ENCODE data around the gene ARHGAP4.

ARHGAP4 gene

DNA sequence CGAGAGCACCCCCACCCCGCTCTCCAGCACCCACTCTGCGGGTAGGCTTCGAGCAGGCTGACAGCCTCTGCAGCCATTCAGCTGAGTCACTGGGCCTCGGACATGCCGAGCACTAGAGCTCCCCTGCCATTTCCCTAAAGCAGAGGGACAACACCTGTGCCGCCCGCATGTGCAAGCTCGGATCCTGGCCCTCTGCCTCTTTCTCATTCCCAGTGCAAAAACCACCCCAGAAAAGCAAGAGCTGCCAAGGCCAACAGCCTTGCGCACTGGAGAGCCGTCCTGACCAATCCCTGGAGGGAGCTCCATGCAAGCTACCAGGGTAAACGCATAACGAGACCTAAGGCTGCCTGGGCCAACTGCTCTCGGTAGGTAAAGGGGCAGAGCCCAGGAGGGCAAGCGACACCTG lies 40.2 kb upstream of the ARHGAP4 start:
- peaks cover 0 to 45% (median 37%) of the 10 kb centered on the region in 4 donors for H3K4me1 ChIP-seq
- H3K27me3 ChIP-seq = no peaks in the 10 kb centered on the region
- intact Hi-C loops (cut with DNase I; ENCODE audit: low total_unique reads) = no loop called here
- H3K9me3 ChIP-seq = peaks cover 0 to under 1% (median 0%) of the 10 kb centered on the region in 3 donors
- peak overlapping the region; percentile 98 to 99 for H3K27ac ChIP-seq
- H3K36me3 ChIP-seq = peaks cover 8 to 32% (median 25%) of the 10 kb centered on the region in 3 donors
- H3K4me3 ChIP-seq = no peak overlapping the region
- DNase-seq = peak in 1 of 2 donors; percentile 81
- TF ChIP-seq, protein P1, sequence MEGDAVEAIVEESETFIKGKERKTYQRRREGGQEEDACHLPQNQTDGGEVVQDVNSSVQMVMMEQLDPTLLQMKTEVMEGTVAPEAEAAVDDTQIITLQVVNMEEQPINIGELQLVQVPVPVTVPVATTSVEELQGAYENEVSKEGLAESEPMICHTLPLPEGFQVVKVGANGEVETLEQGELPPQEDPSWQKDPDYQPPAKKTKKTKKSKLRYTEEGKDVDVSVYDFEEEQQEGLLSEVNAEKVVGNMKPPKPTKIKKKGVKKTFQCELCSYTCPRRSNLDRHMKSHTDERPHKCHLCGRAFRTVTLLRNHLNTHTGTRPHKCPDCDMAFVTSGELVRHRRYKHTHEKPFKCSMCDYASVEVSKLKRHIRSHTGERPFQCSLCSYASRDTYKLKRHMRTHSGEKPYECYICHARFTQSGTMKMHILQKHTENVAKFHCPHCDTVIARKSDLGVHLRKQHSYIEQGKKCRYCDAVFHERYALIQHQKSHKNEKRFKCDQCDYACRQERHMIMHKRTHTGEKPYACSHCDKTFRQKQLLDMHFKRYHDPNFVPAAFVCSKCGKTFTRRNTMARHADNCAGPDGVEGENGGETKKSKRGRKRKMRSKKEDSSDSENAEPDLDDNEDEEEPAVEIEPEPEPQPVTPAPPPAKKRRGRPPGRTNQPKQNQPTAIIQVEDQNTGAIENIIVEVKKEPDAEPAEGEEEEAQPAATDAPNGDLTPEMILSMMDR (IDR thresholded peaks at IDR 0.05) = no peak

DNA sequence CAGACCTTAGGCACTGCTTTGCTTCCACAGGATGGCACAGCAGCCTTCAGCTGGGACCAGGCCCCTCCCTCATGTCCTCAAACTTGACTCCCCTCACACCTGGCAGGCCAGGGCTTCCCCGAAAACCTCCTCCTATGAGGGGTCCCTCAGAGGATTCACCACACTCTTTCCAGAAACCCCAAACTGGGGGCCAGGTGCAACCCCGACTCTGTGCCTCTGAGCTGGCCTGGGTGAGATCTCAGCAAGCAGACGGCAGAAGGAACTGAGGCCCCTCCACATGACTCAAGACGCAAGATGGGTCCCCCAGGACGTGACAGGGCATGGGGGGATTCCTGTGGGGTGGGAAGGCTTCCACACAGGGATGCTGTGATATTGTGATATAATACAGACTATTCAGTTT lies 39.3 kb upstream of the ARHGAP4 start:
- TF ChIP-seq, protein P1 (IDR thresholded peaks at IDR 0.05) = no peak

DNA sequence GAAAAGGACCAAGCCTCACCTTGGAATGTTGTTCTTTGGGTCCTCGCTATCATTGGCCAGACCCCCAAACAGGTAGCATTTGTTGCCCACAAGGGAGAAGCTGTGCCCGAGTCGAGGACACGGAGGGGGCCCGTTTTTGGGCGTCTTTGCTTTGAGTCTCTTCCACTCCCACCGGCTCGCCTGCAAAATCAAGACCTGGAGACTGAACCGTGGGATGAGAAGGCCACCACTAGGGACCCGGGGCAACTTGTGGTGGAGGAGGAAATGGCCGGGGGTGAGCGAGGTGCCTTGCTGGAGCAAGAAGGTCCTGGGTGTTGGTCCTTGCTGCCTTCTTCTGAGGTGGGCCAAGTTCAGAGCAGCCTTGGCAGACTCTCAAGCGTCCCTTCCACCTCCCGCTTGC lies 38.0 kb upstream of the ARHGAP4 start:
- H3K9me3 ChIP-seq = no peaks in the 10 kb centered on the region
- H3K27me3 ChIP-seq = no peaks in the 10 kb centered on the region
- TF ChIP-seq, protein P1 (IDR thresholded peaks at IDR 0.05) = no peak
- DNase-seq = no peak
- intact Hi-C loops (cut with DNase I; ENCODE audit: low total_unique reads) = no loop called here
- H3K36me3 ChIP-seq = peaks cover 18 to 52% (median 45%) of the 10 kb centered on the region in 3 donors
- H3K4me3 ChIP-seq = no peak overlapping the region
- H3K27ac ChIP-seq = no peak overlapping the region
- peaks cover 0 to 38% (median 34%) of the 10 kb centered on the region in 4 donors for H3K4me1 ChIP-seq

More for the DNA sequence above, 39.3 kb upstream of the ARHGAP4 start:
- peak overlapping the region in 1 of 2 donors; percentile 99 for H3K27ac ChIP-seq
- intact Hi-C loops (cut with DNase I; ENCODE audit: low total_unique reads) = no loop called here
- no peaks in the 10 kb centered on the region for H3K27me3 ChIP-seq
- no peaks in the 10 kb centered on the region for H3K9me3 ChIP-seq
- H3K4me1 ChIP-seq = peaks cover 0 to 45% (median 37%) of the 10 kb centered on the region in 4 donors
- H3K36me3 ChIP-seq = peaks cover 9 to 39% (median 32%) of the 10 kb centered on the region in 3 donors
- no peak for DNase-seq
- H3K4me3 ChIP-seq = no peak overlapping the region

DNA sequence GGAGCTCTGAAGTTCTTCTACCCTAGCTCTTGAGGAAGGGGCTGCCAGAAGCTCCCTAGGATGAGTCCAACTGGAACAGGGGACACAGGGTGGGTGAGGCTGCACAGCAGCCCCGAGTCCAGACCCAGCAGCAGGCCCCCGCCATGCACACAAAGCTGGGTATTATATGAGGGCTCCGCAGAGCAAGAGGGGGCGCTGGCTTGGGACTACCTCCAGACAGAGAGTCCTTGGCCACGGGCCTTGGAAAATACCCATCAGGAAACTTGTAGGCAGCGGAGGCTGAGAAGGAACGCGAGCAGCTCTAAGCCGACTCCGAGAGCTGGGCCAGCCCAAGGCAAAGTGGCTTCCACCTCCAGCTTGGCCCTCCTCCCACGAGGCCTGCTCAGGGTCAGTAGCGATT lies 37.5 kb upstream of the ARHGAP4 start:
- intact Hi-C loops (cut with DNase I; ENCODE audit: low total_unique reads) = no loop called here
- peaks cover 18 to 58% (median 51%) of the 10 kb centered on the region in 3 donors for H3K36me3 ChIP-seq
- no peak overlapping the region for H3K4me3 ChIP-seq
- no peak for DNase-seq
- no peak overlapping the region for H3K27ac ChIP-seq
- peaks cover 0 to 32% (median 30%) of the 10 kb centered on the region in 4 donors for H3K4me1 ChIP-seq
- no peaks in the 10 kb centered on the region for H3K9me3 ChIP-seq
- TF ChIP-seq, protein P1 (IDR thresholded peaks at IDR 0.05) = no peak
- H3K27me3 ChIP-seq = no peaks in the 10 kb centered on the region

DNA sequence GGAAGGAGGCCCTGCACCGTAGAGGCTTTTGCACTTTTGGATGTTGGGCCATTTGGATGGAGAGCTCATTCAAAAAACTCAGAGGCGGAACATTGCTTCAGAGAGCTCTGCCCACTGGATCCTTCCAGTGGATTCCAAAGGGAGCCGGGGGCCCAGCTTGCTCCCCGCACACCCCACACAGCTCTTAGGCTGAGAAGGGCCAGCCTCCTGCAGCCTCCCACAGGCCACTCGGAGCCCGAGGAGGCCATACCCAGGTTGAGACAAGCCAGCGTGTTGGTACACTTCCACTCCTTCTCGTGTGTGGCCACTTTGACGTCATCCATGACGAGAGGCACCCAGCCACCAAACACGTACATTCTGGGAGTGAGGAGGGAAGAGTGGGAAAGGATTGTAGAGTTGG lies 35.2 kb upstream of the ARHGAP4 start:
- intact Hi-C loops (cut with DNase I; ENCODE audit: low total_unique reads) = no loop called here
- DNase-seq = no peak
- no peaks in the 10 kb centered on the region for H3K9me3 ChIP-seq
- H3K27me3 ChIP-seq = no peaks in the 10 kb centered on the region
- H3K4me3 ChIP-seq = no peak overlapping the region
- TF ChIP-seq, protein P1 (IDR thresholded peaks at IDR 0.05) = no peak
- peaks cover 18 to 81% (median 73%) of the 10 kb centered on the region in 3 donors for H3K36me3 ChIP-seq
- H3K27ac ChIP-seq = no peak overlapping the region
- H3K4me1 ChIP-seq = peaks cover 0 to 10% (median 8%) of the 10 kb centered on the region in 4 donors

DNA sequence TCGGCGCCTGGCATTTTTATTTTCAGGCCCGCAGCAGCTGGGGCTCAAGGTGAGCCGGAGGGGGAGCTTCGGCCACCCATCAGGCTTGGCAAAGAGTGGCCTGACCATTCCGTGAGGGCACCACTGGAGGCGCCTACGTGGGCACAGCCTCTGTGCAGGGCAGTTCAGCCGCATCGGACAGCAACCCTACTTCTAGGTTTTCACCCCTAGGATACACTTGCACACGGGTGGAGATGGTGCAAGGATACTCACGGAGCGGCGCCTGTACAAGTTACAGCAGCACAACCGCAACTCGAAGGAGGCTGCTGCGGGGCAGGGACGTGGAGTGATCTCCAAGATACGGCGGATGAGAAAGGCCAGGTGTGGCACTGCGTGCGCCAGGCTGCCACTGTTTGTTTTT lies 34.7 kb upstream of the ARHGAP4 start:
- DNase-seq = no peak
- H3K27me3 ChIP-seq = no peaks in the 10 kb centered on the region
- peaks cover 18 to 86% (median 79%) of the 10 kb centered on the region in 3 donors for H3K36me3 ChIP-seq
- intact Hi-C loops (cut with DNase I; ENCODE audit: low total_unique reads) = no loop called here
- no peak overlapping the region for H3K27ac ChIP-seq
- TF ChIP-seq, protein P1 (IDR thresholded peaks at IDR 0.05) = no peak
- H3K4me3 ChIP-seq = no peak overlapping the region
- H3K4me1 ChIP-seq = peaks cover 0 to 4% (median 3%) of the 10 kb centered on the region in 4 donors
- H3K9me3 ChIP-seq = no peaks in the 10 kb centered on the region
